Fibroblast of skin of right quadriceps (primary cell): ENCODE data around the gene C2CD4C.
"Not testable (repeated sequence)": the region's sequence is repeated elsewhere in the genome, so short reads cannot be mapped to it uniquely, and the experiment has no call there.

ENCODE experiments used
- DNase-seq: peaks from one replicate; pipeline ENCODE4 v3.0.0-alpha.2; 2013

The C2CD4C gene

DNA sequence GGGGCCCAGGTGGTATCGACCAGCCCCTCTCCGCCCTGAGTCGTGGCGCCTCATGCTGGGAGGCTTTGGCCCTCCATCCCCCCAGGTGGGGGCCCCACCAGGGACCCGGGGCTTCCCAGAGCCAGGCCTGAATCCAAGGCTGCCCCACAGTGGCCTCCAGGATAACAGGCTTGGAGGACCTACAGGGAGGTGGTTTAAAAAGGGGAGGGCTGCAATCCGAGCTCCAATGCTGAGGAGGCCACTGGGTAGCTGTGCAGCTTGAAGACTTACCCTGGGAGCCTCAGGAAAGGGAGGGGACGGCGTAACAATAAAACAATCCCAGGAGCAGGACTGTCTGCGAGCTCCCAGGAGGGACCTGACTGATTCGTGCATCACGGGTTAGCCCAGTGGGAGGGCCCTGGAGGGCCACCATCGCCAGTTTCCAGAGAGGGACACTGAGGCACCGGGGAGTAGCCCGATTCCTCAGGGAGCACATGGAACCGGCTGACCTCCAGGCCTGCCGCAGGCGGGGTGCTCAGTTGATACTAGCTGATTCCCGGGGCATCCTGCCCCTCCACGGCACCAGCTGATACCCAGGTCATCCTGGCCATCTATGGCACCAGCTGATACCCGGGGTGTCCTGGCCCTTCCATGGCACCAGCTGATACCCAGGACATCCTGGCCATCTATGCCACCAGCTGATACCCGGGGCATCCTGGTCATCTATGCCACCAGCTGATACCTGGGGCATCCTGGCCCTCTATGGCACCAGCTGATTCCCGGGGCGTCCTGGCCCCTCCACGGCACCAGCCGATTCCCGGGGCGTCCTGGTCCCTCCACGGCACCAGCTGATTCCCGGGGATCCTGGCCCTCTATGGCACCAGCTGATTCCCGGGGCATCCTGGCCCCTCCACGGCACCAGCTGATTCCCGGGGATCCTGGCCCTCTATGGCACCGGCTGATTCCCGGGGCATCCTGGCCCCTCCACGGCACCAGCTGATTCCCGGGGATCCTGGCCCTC lies 3.7 kb upstream of the C2CD4C start:
- no peak for DNase-seq

DNA sequence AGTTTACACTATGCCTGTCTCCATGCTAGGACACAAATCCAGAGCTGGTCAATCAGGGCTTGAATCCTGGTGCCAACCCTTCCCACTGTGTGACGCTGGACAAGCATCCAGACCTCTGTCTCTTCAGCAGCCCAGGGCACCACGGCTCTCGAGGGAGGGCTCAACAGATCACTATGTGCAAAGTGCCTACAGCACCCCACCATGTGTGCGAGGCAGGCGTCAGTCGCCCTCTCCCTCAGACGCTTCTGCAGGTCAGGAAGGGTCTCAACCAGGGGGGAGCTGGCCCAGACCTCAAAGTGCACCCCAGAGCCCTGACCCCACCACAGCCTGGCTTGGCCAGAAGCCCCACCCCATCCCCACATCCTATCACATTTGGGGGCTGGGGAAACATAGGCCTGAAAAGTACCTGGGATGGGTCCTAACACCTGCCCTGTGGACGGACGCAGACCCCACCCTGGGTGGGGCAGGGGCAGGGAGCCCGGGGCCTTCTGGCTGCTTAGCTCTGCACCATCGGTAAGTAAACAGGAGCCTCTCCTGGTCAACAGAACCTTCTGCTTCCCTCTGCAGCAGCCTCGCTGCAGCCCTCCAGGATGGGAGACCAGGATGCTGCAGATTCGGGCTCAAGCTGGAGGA lies 2.9 kb upstream of the C2CD4C start:
- no peak for DNase-seq

DNA sequence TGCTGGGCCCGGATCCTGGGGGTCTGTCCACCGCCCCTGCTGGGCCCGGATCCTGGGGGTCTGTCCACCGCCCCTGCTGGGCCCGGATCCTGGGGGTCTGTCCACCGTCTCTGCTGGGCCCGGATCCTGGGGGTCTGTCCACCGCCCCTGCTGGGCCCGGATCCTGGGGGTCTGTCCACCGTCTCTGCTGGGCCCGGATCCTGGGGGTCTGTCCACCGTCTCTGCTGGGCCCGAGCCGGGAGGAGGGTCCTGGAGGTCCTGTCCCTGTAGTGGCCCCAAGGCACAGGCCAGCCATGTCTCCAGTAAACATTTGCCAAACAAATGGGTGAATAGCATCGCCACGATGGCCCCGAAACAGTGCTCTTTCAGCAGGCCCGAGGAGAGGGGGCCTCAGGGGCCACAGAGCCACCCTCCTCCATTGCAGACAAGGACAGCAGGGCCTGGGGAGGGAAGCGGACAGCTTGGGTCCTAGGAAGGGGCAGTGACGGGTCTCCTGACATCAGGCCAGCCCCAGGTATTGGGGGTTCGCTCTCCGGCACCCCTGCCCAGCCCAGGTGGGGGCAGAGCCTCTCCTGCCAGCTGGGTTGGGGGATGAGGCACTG lies 2.3 kb upstream of the C2CD4C start:
- not testable (repeated sequence) for DNase-seq

DNA sequence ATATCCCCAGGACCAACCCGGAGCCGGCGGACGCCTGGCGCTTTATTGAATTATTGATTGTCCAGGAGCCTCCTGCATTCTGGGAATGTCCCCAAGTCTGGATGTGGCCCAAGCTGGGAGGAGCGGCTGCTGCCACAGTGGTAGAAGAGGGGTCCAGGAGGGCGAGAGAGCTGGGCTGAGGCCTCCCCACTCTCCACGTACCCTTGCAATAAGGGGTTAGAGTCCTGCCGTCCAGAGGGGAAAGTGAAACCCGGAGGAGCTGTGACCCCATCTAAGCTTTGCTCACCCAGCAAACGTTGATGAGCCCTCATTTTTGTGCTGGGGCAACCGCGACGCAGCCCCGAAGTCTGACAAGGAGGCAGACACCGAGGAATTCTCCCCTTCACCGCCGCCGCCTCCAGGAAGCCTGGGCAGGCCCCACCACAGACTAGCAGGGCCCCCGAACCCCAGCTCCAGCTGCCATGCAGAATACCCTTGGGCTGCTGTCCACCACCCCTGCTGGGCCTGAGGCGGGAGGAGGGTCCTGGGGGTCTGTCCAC lies 1.4 kb upstream of the C2CD4C start:
- no peak for DNase-seq

DNA sequence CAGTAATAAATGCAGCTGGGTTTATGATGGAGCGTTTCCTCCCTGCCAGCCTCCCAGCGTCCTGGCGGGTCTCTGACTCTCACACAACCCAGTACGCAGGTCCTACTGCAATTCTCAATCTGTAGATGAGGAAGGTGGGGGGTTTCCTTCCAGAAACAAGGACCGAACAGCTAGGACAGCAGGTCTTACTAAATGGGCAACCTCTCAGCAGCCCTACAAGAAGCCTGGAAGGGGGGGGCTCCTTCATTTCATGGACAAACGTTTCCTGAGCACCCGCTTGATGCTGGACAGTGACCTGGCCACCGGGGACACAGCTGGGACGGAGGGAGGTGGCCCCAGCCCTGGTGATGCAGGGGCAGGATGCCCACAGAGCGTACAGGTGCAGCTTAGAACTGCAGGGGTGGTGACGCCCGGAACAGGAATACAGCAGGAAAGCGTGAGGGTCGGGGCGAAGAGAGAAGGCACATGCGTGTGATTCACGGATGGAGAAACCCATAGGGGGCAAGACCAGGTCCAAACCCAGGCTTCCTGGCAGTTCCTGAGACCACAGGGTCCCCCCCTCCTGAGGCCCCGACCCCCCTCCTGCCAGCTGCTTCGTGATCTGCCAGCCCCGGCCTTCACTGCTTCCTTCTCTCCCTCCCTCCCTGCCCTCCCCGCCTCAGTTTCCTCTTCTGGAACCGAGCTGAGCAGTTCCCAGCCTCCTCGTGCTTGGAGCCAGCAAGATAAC lies 732 bp upstream of the C2CD4C start:
- no peak for DNase-seq

DNA sequence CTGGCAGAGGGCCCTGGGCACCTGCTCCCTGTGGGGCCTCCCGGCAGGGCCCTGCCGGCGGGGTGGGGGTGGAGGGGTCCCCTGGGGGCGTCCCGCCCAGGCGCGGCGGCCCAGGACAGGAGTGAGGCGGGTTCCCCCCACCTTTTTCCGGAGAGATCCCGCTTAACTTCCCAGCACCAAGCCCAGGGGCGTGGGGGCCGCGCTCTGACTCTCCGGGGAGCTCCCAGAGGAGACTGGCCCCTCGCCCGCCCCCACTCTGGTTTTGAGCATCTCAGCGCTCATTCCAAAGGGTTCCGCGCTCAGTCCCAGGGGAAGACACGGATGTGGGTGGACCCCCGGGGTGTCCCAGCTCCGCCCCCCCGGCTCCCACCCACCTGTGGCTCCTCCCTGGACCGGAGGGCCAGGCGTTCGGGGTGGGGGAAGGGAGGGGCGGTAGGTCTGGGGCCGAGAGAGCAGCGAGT lies 476 bp downstream of the C2CD4C start:
- DNase-seq: no peak

DNA sequence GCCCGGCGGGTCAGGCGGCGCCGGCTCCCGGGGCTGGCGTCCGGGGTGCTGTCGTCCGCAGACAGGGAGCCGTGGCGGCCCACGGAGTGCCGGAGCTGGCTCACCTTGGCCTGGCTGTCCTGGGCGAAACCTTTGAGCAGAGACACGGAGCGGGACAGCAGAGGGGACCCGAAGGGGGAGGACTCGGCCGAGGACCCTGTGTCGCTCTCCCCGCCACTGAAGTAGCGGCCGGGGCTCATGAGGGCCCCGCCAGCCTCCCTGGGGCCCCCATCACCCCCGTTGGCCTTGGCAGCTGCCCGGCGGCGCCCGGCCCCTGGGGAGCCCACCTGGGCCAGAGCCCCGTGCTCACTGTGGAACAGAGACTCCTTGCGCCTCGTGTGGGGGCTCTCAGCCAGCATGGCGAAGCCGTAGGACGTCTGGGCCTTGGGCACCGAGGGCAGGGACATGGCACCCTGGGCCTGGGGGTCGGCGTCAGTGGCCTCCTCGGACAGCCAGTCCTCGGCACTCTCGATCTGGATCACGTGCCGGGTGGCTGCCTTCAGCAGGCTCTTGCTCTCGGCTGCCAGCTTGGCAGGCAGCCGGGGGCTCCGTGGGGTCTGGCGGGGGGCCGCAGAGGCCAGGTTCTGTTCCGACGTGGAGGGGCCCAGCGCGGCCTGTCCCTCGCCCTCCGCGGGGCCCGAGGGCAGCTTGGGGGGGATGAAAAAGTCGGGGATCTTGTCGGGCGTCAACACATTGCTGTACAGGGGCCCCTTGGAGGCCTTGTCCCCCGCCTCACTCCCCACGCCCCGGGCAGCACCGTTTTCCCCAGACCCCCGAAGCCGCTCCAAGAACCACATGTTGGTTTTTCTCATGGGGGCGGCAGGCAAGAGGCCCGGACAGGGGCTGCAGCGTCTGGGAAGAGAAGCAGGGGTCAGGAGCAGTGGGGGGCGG lies 1.2 kb downstream of the C2CD4C start:
- DNase-seq: no peak

DNA sequence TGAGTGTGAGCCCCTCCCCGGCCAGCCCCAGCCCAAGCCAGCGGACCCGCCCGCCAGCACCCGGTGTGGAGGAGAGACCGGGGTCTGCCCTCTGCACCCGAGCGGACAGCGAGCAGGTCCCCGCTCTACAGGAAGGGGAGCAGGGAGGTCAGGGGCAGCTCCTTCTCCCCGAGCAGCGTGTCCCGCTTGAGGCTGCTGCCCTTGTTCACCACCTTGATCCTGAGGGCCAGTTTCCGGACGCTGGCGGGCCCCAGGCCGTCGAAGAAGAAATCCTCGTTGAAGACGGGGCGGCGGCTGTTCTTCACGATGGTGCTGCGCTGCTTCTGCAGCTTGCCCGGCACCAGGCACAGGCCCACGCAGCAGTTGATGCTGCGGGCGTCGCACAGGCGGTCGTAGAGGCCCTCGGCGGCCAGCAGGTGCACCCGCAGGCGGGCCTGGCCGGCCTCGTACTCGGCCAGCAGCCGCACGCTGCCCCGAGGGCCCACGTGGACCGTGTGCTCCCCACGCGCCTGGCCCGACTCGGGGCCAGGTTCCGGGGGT lies 1.9 kb downstream of the C2CD4C start:
- DNase-seq: no peak

DNA sequence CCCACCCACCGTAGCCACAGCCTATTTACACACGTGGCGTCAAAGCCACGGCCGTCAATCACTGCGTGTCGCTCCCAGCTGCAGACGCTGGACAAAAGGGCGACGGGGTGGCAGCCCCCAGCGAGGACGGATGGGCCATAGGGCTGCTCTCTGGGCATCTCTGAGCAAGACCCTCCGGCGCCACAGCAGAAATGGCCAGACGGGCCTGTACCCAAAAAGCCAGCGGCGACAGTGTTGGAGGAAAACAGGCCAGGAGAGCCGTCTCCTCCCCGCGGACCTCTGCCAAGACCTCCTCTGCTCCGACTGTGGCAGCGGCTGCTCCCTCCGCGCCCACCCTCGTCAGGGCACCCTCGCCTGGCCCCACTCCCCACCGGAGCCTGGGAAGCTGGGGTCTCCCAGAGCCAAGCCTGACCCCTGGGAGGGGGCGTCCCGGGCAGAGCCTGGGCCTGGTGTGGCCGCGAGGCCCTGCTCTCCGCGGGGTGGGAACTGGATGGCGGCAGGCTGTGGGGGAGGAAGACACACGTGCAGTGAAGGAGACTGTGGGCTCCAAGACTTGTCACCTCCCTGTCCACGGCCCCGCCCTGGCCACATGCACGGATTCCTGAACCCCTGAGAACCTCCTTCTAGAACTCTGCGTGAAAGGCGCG lies 2.7 kb downstream of the C2CD4C start:
- DNase-seq: no peak

DNA sequence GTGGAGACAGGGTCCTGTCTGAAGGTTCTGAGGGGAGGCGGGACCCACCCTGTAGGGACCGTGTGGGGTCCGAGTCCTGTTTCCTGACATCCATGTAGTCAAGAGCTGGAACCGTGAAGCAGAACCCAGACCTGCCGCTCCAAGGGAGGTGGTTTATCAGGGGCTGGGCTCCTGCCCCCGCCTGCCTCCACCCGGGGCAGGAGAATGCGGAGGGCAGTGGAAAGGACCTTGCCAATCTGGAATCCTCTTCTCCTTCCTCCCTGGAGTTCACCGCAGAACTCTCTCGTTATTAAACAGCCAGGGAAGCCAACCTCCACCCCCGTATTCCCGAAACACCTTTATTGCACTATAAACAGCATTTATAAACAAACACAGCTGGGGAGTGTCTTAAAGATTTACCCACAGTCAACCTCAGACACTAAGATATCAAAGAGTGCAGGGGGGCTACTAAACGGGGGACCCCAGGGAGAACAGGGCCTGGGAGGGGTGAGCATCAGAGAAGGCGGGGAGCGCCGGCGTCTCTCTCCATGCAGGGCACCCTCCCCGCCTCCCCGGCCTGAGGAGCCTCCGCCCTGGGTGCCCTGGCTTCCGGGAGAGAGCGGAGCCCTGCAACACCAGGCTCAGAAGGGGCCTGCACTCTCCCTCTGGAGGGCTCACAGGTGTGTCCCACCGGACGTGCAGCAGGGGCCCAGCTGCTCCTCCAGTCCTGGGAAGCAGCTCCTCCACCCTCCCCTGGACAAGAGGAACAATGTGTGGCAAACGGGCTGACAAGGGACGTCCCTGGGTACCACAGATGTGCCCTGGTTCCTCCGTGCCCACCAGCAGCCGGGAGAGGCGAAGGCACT lies 3.6 kb downstream of the C2CD4C start:
- DNase-seq: no peak

DNA sequence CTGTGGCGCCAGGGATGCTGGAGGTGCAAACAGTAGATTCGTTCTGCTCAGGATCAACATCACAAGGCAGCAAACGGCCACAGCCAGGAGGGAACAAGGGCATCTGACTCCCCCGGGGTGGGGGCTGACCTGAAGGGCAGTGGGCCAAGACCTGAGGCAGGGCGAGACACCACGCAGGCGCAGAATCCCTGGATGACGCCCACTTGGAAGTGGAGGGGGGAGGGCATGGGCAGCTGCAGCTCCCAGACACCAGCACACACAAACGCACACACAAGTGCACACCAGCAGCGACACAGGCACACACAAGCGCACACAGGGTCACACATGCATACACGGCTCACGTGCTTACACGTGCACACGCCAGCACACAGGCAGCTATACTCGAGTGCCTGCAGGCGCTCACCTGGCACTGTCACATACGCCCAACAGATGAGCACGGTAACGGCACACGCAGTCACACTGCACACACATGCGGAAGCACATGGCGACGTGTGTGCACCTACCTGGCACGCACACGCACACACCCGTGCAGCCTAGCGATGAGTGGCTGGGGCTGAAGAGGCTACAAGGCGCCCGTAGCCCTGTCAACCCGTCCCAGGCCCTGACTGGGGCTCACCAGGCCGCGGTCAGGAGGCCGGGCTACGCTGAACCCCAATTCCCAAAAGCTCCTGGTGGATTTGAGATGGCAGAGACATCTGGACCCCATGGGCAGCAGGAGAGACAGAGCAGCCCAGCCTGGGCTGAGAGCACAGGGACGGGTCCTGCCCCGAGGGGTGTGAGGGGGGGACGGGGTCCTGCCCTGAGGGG lies 5.5 kb downstream of the C2CD4C start:
- no peak for DNase-seq

DNA sequence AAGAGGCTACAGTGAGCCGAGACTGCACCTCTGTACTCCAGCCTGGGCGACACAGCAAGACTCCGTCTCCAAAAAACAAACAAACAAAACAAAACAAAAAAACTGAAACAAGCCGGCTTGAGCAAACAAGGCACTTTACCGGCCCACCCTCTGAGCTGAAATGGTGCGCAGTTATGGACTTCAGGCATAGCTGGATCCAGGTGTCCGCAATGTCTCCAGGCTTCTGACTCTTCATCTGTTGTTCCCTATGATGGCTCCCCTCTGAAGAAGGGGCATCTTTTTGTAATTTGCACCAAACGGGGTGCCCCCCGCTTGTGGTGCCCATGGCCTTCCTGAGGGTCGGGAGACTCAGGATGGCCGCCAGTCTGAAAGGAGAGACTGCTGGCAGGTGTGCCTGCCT lies 6.2 kb downstream of the C2CD4C start:
- DNase-seq: no peak

DNA sequence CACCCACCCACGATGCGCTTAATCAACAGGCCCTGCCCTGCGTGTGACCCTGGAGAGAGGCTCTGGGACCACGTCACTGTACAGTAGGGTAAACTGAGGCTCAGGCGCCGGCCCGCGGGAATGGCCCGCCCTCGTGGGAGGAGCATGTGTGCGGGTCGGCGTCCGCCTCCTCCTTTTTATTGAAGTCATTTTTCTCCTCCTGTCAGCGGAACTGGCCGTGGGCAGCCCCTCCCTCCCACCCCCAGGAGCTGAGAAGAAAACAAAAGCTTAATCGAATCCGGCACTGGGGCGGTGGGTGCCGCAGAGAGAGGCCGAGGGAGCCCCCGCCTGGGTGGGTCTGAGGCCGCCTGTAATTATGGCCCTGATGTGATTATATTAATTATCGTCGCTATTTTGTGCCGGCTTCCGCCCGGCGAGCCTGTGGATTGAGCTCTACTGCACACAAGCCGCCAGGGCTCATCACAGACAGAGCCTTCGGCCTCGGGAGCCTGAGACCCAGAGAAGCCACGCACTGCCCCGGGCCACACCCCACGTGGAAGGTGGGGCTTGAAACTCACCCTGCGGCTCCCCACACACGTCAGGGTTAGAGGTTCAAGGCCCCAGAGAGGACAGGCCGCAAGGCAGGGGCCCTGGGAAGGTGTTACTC lies 7.0 kb downstream of the C2CD4C start:
- no peak for DNase-seq

DNA sequence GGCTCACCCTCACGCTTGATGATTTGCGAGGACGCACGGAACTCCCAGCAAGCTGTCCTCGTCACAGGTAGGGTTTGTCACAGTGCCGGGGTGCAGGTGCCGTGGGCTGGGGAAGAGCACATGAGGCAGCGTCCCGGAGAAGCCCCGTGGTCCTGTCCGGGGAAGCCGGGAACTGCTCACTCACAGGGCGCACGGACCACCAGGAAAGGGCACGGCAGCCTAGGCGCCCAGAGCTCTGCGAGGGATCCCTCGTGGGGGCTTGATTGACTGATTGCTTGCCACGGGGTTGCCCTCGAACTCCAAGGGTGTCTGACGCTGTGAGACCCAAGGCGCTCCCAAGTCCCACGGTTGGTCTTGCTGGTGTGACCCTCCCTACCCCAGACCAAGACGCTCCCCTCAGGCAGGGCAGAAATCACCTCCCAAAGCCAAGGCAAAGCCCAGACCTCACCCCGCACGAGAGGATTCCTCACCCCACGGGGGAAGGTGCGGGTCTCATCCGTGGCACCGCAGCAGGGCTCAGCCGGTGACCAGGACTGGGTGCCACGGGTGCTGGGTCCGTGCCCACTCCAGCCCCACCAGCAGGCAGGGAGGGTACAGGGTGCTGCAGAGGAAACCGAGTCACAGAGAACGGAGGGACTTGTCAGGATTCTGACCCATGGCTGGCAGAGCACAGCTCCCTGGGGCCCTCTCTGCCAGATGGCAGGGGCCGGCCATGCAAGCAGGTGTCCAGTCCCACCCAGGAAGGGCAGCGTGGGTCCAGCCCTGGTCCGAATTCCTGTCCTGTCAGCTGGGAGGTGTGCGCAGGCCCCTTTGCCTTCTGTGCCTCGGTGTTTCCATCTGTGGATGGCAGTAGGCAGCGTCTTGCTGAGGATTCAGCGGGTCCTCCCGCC lies 7.7 kb downstream of the C2CD4C start:
- no peak for DNase-seq

DNA sequence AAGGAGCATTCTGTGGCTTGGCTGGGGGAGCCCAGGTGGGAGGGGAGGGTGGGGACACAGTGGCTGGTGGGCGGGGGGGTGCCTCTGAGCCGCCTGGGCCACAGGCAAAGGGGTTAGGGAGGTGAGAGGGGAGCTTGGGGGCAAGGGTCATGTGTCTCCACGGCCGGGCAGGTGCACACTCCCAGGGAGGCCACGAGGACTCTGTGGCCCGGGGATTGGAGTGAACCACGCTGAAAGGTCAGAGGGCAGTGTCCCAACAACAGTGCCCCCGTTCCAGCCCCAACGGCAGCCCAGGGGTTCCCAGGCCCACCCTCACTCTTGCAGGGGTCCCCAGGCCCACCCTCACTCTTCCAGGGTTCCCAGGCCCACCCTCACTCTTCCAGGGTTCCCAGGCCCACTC lies 9.6 kb downstream of the C2CD4C start:
- DNase-seq: no peak

DNA sequence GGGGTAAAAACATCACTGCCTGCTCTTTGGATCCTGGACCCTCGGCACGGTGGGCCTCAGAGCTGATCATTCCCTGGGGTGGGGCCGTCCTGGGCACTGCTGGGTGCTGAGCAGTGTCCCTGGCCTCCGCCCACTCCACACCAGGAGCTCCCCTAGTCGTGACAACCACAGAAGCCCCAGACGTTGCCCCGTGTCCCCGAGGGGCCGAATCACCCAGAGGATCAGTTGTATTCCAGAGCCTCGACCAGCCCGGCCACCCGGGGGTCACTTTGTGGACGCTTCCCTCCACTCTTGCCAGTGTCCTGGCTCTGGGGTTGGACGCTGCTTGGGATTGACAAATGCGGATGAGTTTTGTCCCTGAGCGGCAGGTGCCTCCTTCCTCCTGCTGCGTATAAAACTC lies 10.2 kb downstream of the C2CD4C start:
- no peak for DNase-seq
